ENCODE measurements around the gene PLA2G10. TPM values are rescaled to one million over a fixed set of nuclear protein-coding genes. Genes with fewer than 3 reads are reported as not detected.

Gene PLA2G10
- total RNA-seq, 2 donors from 2014 or later = 39.1 to 56.7 TPM

DNA sequence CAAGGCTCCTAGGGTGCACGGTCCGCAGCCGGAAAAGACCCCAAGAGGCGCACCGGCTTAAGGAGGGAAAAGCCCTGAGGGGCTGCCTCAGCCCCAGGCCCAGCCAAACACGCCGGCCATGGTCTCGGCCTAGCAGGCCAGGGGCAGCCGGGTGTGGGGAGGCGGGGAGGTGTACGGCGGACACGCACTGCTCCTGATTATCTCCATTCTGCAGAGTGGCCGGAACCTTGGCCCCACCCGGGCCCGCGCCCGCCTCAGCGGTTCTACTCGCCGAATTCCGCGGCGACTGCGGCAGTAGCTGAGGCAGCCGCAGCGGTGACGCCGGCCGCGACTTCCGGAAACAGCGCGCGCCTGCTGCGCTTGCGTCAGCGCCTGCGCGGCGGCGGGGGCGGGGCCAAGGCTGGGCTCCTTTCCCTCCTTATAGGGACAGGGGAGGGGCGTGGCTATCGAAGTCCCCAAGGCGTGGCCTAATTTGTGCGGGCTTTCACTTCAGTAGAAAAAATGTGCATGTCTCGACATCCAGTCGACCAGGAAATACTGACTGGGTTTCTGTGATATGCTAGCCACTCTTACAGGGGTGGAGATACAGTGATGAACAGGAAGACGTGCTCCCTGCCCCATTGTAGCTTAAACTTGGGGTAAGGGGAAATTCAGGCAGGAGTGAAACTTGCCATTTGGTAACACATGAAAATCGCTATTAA is 64.0 kb downstream of the PLA2G10 start, which contains the start of gene PARN:
Gene PARN, minus strand, starts transcription at position 342 of the 701 bp plus-strand sequence. Its CDS starts 135 bp downstream, at position 207.
- intact Hi-C loops (cut with DNase I, micrococcal nuclease) = no loop called here
- DNase-seq (peak; percentile 98 to 99), ATAC-seq (peak; percentile 67)

DNA sequence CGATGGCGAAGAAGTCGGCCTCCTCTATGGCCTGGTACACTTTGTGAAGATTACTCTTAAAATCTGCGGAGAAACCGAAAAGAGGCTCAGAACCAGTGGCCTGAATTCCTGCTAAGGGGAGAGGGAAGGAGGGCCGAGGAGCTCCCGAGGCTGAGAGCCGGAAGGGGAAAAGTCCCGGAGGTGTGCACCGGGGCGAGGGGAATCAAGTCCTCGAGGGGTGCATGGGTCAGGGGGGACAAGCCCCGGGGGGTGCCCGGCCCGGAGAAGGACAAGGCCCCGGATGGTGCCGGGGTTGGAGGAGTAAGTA is 64.5 kb downstream of the PLA2G10 start:
- DNase-seq (no peak), ATAC-seq (no peak)
- intact Hi-C loops (cut with DNase I, micrococcal nuclease) = no loop called here

DNA sequence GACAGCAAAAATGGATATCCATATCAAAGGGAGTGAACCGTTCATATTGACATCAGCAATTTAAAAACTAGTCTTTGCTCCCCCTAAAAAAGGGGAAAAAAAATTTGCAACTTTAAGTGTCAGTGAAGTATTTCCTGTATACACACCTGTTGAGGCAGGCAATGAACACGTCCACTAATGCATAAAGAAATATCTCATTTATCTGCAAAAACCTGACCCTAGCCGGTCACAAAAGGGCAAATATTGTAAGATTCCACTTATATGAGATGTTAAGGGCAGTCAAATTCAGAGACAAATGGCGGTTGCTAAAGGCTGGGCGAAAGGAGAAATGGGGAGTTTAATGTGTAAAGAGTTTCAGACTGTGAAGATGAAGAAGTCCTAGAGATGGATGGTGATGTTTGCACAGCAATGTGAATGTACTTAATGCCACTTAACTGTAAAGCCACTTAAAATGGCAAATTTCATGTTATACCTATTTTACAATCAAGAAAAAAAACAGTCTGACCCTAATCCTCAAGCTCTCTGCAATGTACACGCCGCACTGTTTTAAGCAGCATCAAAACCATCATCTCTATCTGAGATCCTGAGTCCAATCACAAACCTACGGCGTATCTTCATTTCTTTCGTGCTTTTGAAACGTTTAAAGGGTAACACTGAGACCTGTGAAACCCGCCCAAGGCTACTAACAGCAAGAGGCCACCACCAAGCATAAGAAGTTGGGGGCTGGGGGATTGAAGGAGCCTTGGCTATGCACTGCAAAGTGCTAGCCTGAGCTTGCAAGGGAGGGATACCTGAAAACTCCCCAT is 65.1 kb downstream of the PLA2G10 start:
- intact Hi-C loops (cut with DNase I, micrococcal nuclease) = no loop called here
- DNase-seq (peak in 1 of 2 donors; percentile 16), ATAC-seq (no peak)

DNA sequence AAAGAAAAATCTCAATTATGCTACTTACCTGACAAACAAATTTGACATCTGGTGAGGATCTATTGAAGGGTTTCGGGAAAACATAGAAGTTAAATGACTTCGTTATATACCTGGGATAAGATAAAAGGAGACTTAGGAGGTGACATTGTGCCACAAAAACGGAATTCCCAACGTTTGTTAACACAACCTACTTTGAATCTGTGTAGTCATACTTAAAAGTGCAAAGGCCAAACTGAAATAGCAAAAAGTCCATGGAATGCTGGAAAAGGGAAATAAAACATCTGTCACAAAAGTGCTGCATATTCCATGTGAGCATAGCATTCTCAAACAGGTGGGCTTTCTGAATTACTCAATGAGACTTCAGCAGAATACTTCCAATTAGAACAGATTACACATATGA is 67.0 kb downstream of the PLA2G10 start:
- intact Hi-C loops (cut with DNase I, micrococcal nuclease) = no loop called here
- DNase-seq (no peak), ATAC-seq (no peak)

Other genes with a start within 250 kb of the PLA2G10 start
- 10 to 100 TPM; 24.3 to 29.8 TPM for gene PARN, start 64.0 kb downstream of the PLA2G10 start, total RNA-seq
- gene BFAR, start 61.4 kb downstream of the PLA2G10 start, total RNA-seq = 10 to 100 TPM; 64.8 to 65.9 TPM
- 1 to 10 TPM in 1 of 2 donors, not detected in 1; 2.5 TPM for gene NPIPA3, start 9.1 kb upstream of the PLA2G10 start, total RNA-seq
- gene NPIPA2, start 48.2 kb upstream of the PLA2G10 start, total RNA-seq = 1 to 10 TPM in 1 of 2 donors, under 1 TPM in 1; 0.28 to 2.8 TPM
- gene NOMO1, start 139.4 kb upstream of the PLA2G10 start, total RNA-seq = 10 to 100 TPM; 82.1 to 85.3 TPM
- 10 to 100 TPM; 54.7 to 73.6 TPM for gene NPIPA1, start 243.1 kb upstream of the PLA2G10 start, total RNA-seq